HEK293 (cell line): ENCODE data around the gene ARID1A.

Experiments used
- SP7 ChIP-seq: fragments of 450-650 bp; formaldehyde crosslinking; IDR thresholded peaks from 2 replicates; pipeline ENCODE4 v1.5.1; 2016; ENCODE audit warnings: missing biosample characterization, missing genetic modification characterization
- ZBTB6 ChIP-seq: fragments of 450-650 bp; formaldehyde crosslinking; IDR thresholded peaks from 2 replicates; pipeline ENCODE4 v1.5.1; 2017; ENCODE audit warnings: missing biosample characterization, missing genetic modification characterization
- ZNF121 ChIP-seq: fragments of 450-650 bp; formaldehyde crosslinking; IDR thresholded peaks from 2 replicates; pipeline ENCODE4 v1.5.1; 2016; ENCODE audit warnings: missing biosample characterization, missing genetic modification characterization
- ZNF175 ChIP-seq: fragments of 450-650 bp; formaldehyde crosslinking; IDR thresholded peaks from 2 replicates; pipeline ENCODE4 v1.5.1; 2016; ENCODE audit warnings: missing biosample characterization, missing genetic modification characterization
- ZNF202 ChIP-seq: fragments of 450-650 bp; formaldehyde crosslinking; IDR thresholded peaks from 2 replicates; pipeline ENCODE4 v1.5.1; 2016; ENCODE audit warnings: missing biosample characterization, missing genetic modification characterization, borderline replicate concordance
- ZNF239 ChIP-seq: fragments of 450-650 bp; formaldehyde crosslinking; IDR thresholded peaks from 2 replicates; pipeline ENCODE4 v1.5.1; 2016; ENCODE audit warnings: missing biosample characterization, missing genetic modification characterization
- ZNF335 ChIP-seq: fragments of 450-650 bp; formaldehyde crosslinking; conservative IDR thresholded peaks from 2 replicates; pipeline ENCODE4 v1.5.1; 2016; ENCODE audit warnings: missing biosample characterization, missing genetic modification characterization
- ZNF341 ChIP-seq: fragments of 450-650 bp; formaldehyde crosslinking; IDR thresholded peaks from 2 replicates; pipeline ENCODE4; 2016; ENCODE audit warnings: low read depth, missing biosample characterization, missing genetic modification characterization
- ZNF37A ChIP-seq: fragments of 450-650 bp; IDR thresholded peaks from 2 replicates; pipeline ENCODE4 v1.5.1; 2018; ENCODE audit warnings: missing biosample characterization, missing genetic modification characterization
- ZNF394 ChIP-seq: fragments of 450-650 bp; formaldehyde crosslinking; IDR thresholded peaks from 2 replicates; pipeline ENCODE4 v1.5.1; 2016; ENCODE audit warnings: missing biosample characterization, missing genetic modification characterization, mild to moderate bottlenecking, moderate library complexity, borderline replicate concordance
- ZNF404 ChIP-seq: fragments of 450-650 bp; formaldehyde crosslinking; IDR thresholded peaks from 2 replicates; pipeline ENCODE4 v1.5.1; 2017; ENCODE audit warnings: missing biosample characterization, missing genetic modification characterization
- ZNF423 ChIP-seq: fragments of 450-650 bp; formaldehyde crosslinking; IDR thresholded peaks from 2 replicates; pipeline ENCODE4 v1.5.1; 2016; ENCODE audit warnings: missing biosample characterization, missing genetic modification characterization
- ZNF529 ChIP-seq: fragments of 450-650 bp; formaldehyde crosslinking; IDR thresholded peaks from 2 replicates; pipeline ENCODE4 v1.5.1; 2017; ENCODE audit warnings: missing genetic modification characterization, missing biosample characterization; ENCODE audit not compliant: insufficient replicate concordance
- ZNF596 ChIP-seq: fragments of 450-650 bp; IDR thresholded peaks from 2 replicates; pipeline ENCODE4 v1.5.0; 2018; ENCODE audit warnings: missing biosample characterization, mild to moderate bottlenecking, missing genetic modification characterization, moderate library complexity
- ZNF621 ChIP-seq: fragments of 450-650 bp; formaldehyde crosslinking; IDR thresholded peaks from 2 replicates; pipeline ENCODE4 v1.5.1; 2017; ENCODE audit warnings: missing biosample characterization, missing genetic modification characterization
- ZNF626 ChIP-seq: fragments of 450-650 bp; sonication (Bioruptor Pico); formaldehyde crosslinking; IDR thresholded peaks from 2 replicates; pipeline ENCODE4 v1.5.1; 2018; ENCODE audit warnings: missing biosample characterization, missing genetic modification characterization, inconsistent platforms
- ZNF654 ChIP-seq: fragments of 450-650 bp; formaldehyde crosslinking; IDR thresholded peaks from 2 replicates; pipeline ENCODE4 v1.5.1; 2016; ENCODE audit warnings: low read depth, missing biosample characterization, missing genetic modification characterization
- ZNF658 ChIP-seq: fragments of 450-650 bp; formaldehyde crosslinking; IDR thresholded peaks from 2 replicates; pipeline ENCODE4; 2016; ENCODE audit warnings: missing biosample characterization, missing genetic modification characterization
- ZNF670 ChIP-seq: fragments of 450-650 bp; formaldehyde crosslinking; IDR thresholded peaks from 2 replicates; pipeline ENCODE4 v1.5.1; 2016; ENCODE audit warnings: missing biosample characterization, missing genetic modification characterization, low read depth
- ZNF785 ChIP-seq: fragments of 450-650 bp; formaldehyde crosslinking; IDR thresholded peaks from 2 replicates; pipeline ENCODE4 v1.5.1; 2016; ENCODE audit warnings: missing biosample characterization, missing genetic modification characterization
- ZSCAN16 ChIP-seq: fragments of 450-650 bp; formaldehyde crosslinking; IDR thresholded peaks from 2 replicates; pipeline ENCODE4 v1.5.1; 2016; ENCODE audit warnings: missing biosample characterization, missing genetic modification characterization
- ZSCAN5A ChIP-seq: fragments of 450-650 bp; formaldehyde crosslinking; IDR thresholded peaks from 2 replicates; pipeline ENCODE4 v1.5.1; 2016; ENCODE audit warnings: missing biosample characterization, missing genetic modification characterization
- ZXDB ChIP-seq: fragments of 450-650 bp; formaldehyde crosslinking; IDR thresholded peaks from 2 replicates; pipeline ENCODE4 v1.5.1; 2016; ENCODE audit warnings: missing biosample characterization, missing genetic modification characterization
- TF ChIP-seq, protein P1 (sequence below): fragments of 450-650 bp; formaldehyde crosslinking; IDR thresholded peaks from 2 replicates; pipeline ENCODE4 v1.5.1; 2016; ENCODE audit warnings: missing biosample characterization, missing genetic modification characterization
- TF ChIP-seq, protein P2 (sequence below): fragments of 450-650 bp; formaldehyde crosslinking; IDR thresholded peaks from 2 replicates; pipeline ENCODE4 v1.5.1; 2016; ENCODE audit warnings: missing biosample characterization, missing genetic modification characterization
- TF ChIP-seq, protein P3 (sequence below): fragments of 450-650 bp; formaldehyde crosslinking; IDR thresholded peaks from 2 replicates; pipeline ENCODE4 v1.5.1; 2016; ENCODE audit warnings: missing biosample characterization, missing genetic modification characterization
- TF ChIP-seq, protein P4 (sequence below): fragments of 450-650 bp; formaldehyde crosslinking; IDR thresholded peaks from 2 replicates; pipeline ENCODE4 v1.5.1; 2016; ENCODE audit warnings: missing biosample characterization, missing genetic modification characterization, low read depth

Gene ARID1A

GRCh38 chr1:26826261-26827105, 130.7 kb downstream of the ARID1A start, which contains the start of gene ZDHHC18 (continued):
- TF ChIP-seq ZNF621 (tag by site-specific recombination): no peak
- no peak for TF ChIP-seq ZNF37A (tag by site-specific recombination)
- TF ChIP-seq ZNF785 (tag by site-specific recombination): no peak
- TF ChIP-seq, protein P1, sequence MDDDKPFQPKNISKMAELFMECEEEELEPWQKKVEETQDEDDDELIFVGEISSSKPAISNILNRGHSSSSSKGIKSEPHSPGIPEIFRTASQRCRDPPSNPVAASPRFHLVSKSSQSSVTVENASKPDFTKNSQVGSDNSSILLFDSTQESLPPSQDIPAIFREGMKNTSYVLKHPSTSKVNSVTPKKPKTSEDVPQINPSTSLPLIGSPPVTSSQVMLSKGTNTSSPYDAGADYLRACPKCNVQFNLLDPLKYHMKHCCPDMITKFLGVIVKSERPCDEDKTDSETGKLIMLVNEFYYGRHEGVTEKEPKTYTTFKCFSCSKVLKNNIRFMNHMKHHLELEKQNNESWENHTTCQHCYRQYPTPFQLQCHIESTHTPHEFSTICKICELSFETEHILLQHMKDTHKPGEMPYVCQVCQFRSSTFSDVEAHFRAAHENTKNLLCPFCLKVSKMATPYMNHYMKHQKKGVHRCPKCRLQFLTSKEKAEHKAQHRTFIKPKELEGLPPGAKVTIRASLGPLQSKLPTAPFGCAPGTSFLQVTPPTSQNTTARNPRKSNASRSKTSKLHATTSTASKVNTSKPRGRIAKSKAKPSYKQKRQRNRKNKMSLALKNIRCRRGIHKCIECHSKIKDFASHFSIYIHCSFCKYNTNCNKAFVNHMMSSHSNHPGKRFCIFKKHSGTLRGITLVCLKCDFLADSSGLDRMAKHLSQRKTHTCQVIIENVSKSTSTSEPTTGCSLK: no peak
- no peak for TF ChIP-seq ZBTB6 (tag by site-specific recombination)
- TF ChIP-seq ZNF654 (tag by site-specific recombination): no peak
- no peak for TF ChIP-seq ZNF423 (tag by site-specific recombination)
- no peak for TF ChIP-seq ZNF239
- peak; percentile 100 for TF ChIP-seq ZNF335 (tag by site-specific recombination)
- TF ChIP-seq ZNF121 (tag by site-specific recombination): no peak
- TF ChIP-seq, protein P2, sequence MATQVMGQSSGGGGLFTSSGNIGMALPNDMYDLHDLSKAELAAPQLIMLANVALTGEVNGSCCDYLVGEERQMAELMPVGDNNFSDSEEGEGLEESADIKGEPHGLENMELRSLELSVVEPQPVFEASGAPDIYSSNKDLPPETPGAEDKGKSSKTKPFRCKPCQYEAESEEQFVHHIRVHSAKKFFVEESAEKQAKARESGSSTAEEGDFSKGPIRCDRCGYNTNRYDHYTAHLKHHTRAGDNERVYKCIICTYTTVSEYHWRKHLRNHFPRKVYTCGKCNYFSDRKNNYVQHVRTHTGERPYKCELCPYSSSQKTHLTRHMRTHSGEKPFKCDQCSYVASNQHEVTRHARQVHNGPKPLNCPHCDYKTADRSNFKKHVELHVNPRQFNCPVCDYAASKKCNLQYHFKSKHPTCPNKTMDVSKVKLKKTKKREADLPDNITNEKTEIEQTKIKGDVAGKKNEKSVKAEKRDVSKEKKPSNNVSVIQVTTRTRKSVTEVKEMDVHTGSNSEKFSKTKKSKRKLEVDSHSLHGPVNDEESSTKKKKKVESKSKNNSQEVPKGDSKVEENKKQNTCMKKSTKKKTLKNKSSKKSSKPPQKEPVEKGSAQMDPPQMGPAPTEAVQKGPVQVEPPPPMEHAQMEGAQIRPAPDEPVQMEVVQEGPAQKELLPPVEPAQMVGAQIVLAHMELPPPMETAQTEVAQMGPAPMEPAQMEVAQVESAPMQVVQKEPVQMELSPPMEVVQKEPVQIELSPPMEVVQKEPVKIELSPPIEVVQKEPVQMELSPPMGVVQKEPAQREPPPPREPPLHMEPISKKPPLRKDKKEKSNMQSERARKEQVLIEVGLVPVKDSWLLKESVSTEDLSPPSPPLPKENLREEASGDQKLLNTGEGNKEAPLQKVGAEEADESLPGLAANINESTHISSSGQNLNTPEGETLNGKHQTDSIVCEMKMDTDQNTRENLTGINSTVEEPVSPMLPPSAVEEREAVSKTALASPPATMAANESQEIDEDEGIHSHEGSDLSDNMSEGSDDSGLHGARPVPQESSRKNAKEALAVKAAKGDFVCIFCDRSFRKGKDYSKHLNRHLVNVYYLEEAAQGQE (tag by site-specific recombination): no peak
- no peak for TF ChIP-seq ZNF596 (tag by site-specific recombination)
- no peak for TF ChIP-seq ZNF202
- no peak for TF ChIP-seq ZSCAN5A (tag by site-specific recombination)
- no peak for TF ChIP-seq ZNF394 (tag by site-specific recombination)
- TF ChIP-seq ZNF404 (tag by site-specific recombination): no peak
- TF ChIP-seq SP7 (tag by site-specific recombination): peak; percentile 44; the same call in 1 of the 2 replicates
- 0 out of 2 replicates have a peak, but pooled peaks have one; percentile 38 for TF ChIP-seq ZXDB (tag by site-specific recombination)
- TF ChIP-seq ZNF341 (tag by site-specific recombination): no peak
- TF ChIP-seq ZNF626: no peak
- TF ChIP-seq, protein P3, sequence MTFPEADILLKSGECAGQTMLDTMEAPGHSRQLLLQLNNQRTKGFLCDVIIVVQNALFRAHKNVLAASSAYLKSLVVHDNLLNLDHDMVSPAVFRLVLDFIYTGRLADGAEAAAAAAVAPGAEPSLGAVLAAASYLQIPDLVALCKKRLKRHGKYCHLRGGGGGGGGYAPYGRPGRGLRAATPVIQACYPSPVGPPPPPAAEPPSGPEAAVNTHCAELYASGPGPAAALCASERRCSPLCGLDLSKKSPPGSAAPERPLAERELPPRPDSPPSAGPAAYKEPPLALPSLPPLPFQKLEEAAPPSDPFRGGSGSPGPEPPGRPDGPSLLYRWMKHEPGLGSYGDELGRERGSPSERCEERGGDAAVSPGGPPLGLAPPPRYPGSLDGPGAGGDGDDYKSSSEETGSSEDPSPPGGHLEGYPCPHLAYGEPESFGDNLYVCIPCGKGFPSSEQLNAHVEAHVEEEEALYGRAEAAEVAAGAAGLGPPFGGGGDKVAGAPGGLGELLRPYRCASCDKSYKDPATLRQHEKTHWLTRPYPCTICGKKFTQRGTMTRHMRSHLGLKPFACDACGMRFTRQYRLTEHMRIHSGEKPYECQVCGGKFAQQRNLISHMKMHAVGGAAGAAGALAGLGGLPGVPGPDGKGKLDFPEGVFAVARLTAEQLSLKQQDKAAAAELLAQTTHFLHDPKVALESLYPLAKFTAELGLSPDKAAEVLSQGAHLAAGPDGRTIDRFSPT: peak; percentile 40; the same call in 1 of the 2 replicates
- TF ChIP-seq ZSCAN16 (tag by site-specific recombination): no peak
- no peak for TF ChIP-seq ZNF175
- TF ChIP-seq ZNF670 (tag by site-specific recombination): no peak
- no peak for TF ChIP-seq ZNF658
- no peak for TF ChIP-seq ZNF529
- TF ChIP-seq, protein P4, sequence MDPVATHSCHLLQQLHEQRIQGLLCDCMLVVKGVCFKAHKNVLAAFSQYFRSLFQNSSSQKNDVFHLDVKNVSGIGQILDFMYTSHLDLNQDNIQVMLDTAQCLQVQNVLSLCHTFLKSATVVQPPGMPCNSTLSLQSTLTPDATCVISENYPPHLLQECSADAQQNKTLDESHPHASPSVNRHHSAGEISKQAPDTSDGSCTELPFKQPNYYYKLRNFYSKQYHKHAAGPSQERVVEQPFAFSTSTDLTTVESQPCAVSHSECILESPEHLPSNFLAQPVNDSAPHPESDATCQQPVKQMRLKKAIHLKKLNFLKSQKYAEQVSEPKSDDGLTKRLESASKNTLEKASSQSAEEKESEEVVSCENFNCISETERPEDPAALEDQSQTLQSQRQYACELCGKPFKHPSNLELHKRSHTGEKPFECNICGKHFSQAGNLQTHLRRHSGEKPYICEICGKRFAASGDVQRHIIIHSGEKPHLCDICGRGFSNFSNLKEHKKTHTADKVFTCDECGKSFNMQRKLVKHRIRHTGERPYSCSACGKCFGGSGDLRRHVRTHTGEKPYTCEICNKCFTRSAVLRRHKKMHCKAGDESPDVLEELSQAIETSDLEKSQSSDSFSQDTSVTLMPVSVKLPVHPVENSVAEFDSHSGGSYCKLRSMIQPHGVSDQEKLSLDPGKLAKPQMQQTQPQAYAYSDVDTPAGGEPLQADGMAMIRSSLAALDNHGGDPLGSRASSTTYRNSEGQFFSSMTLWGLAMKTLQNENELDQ (tag by site-specific recombination): no peak
